Measurements from ENCODE around the gene PEAK3. TPM values are rescaled to one million over a fixed set of nuclear protein-coding genes. Genes with fewer than 3 reads are reported as not detected.
A peak's percentile ranks its signal among the peaks of the same experiment; 100 is the strongest.

PEAK3 gene
- total and polyA plus RNA-seq, 9 of the 15 experiments (the other 6 are each of a cell fraction or from before 2014, with no cell fraction given), result 0.07 to 0.40 TPM; not detected in 7

GRCh38 chr19:2236314-2237050 is 45.5 kb downstream of the PEAK3 start, which contains the start of the genes PLEKHJ1 and SF3A2 (continued):
- no peak for TF ChIP-seq ZNF740 (CRISPR knock-in tag; IDR thresholded peaks at IDR 0.05)
- TF ChIP-seq ZNF740 (tag; IDR thresholded peaks at IDR 0.05), result no peak
- no peak for TF ChIP-seq SP2 (IDR thresholded peaks at IDR 0.05; ENCODE audit: extremely low read depth, low read depth, low read length, poor library complexity, severe bottlenecking)
- TF ChIP-seq KDM4B (IDR thresholded peaks at IDR 0.05; ENCODE audit: borderline replicate concordance in 2 of 2, low read depth in 1 of 2), result 0 out of 4 replicates have a peak, but pooled peaks of 1 of the 2 experiments have one; percentile 52
- peak; percentile 56 for TF ChIP-seq THAP12 (CRISPR knock-in tag; IDR thresholded peaks at IDR 0.05)
- peak; percentile 29; the same call in 1 of the 2 replicates for TF ChIP-seq SIN3B (IDR thresholded peaks at IDR 0.05; ENCODE audit: low read depth)
- peak; percentile 92 for TF ChIP-seq CEBPB (tag; IDR thresholded peaks at IDR 0.05)
- TF ChIP-seq KAT7 (CRISPR knock-in tag; IDR thresholded peaks at IDR 0.05; ENCODE audit: borderline replicate concordance), result peak; percentile 83; the same call in 1 of the 2 replicates
- TF ChIP-seq HOMEZ (CRISPR knock-in tag; IDR thresholded peaks at IDR 0.05), result 0 out of 2 replicates have a peak, but pooled peaks have one; percentile 23
- TF ChIP-seq CGGBP1 (CRISPR knock-in tag; IDR thresholded peaks at IDR 0.05), result no peak
- TF ChIP-seq TSC22D4 (tag; IDR thresholded peaks at IDR 0.05), result no peak
- TF ChIP-seq NFIC (IDR thresholded peaks at IDR 0.05), result peak; percentile 39; the same call in 1 of the 2 replicates
- no peak for TF ChIP-seq TAF9B (IDR thresholded peaks at IDR 0.05; ENCODE audit: partially characterized antibody)
- peak; percentile 99 for TF ChIP-seq NR2C1 (IDR thresholded peaks at IDR 0.05)
- TF ChIP-seq NR2C1 (tag; IDR thresholded peaks at IDR 0.05), result peak; percentile 99
- no peak for TF ChIP-seq SMAD3 (CRISPR knock-in tag; conservative IDR thresholded peaks at IDR 0.05)
- no peak for TF ChIP-seq ARID3A (IDR thresholded peaks at IDR 0.05; ENCODE audit: borderline replicate concordance, low read depth, low read length)
